22Rv1 (cell line): ENCODE results near the gene VPREB3.
A peak's percentile ranks its signal among the peaks of the same experiment; 100 is the strongest.

Source experiments
- H3K27ac ChIP-seq: fragments of 450-650 bp; 2 replicates; pipeline ENCODE4 v1.5.1; 2017
- ZFX ChIP-seq: fragments of 450-650 bp; IDR thresholded peaks from 2 replicates; pipeline ENCODE4 v1.6.1; 2017; ENCODE audit warnings: antibody characterized with exemption, borderline replicate concordance
- TF ChIP-seq, protein P1 (sequence below): fragments of 450-650 bp; IDR thresholded peaks from 2 replicates; pipeline ENCODE4 v1.5.1; 2017; ENCODE audit warnings: mild to moderate bottlenecking

Gene VPREB3

DNA sequence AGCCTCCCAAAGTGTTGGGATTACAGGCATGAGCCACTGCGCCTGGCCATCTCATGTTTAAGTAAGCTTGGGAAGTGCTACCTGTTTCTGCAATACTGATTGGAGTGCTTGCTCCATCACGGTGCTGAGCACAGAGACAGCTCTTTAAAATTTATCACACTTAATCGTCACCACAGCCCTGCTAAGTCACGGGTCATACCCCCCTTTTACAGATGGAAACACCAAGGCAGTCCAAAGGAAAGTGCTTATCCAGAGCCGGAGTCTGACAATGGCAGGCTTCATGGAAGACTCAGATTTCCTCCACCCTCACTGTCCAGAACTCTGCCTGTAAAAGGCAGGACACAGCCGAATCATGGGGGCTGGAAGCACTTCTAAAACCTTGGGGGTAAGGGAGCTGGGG is 5.8 kb upstream of the VPREB3 start:
- peak overlapping the region; percentile 22; the same call in 1 of the 2 replicates for H3K27ac ChIP-seq
- TF ChIP-seq, protein P1, sequence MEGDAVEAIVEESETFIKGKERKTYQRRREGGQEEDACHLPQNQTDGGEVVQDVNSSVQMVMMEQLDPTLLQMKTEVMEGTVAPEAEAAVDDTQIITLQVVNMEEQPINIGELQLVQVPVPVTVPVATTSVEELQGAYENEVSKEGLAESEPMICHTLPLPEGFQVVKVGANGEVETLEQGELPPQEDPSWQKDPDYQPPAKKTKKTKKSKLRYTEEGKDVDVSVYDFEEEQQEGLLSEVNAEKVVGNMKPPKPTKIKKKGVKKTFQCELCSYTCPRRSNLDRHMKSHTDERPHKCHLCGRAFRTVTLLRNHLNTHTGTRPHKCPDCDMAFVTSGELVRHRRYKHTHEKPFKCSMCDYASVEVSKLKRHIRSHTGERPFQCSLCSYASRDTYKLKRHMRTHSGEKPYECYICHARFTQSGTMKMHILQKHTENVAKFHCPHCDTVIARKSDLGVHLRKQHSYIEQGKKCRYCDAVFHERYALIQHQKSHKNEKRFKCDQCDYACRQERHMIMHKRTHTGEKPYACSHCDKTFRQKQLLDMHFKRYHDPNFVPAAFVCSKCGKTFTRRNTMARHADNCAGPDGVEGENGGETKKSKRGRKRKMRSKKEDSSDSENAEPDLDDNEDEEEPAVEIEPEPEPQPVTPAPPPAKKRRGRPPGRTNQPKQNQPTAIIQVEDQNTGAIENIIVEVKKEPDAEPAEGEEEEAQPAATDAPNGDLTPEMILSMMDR: no peak
- TF ChIP-seq ZFX: no peak

DNA sequence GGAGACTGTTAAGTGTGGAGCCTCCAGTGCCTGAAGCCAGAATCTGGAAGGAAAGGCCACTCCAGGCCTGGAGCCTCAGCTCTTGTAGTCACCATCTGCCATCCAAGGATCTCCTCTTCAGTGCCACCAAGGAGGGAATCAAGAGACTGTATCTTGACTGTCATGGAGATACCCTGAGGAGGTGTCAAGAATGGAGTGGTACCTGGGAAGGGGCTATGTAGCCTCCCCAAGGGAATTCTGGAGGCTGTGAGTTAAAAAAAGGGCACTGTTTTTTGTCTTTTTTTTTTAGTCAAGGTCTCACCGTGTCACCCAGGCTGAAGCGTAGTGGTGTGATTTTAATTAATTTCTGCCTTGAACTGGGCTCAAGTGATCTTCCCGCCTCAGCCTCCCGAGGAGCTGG is 5.3 kb upstream of the VPREB3 start:
- no peak overlapping the region for H3K27ac ChIP-seq
- TF ChIP-seq ZFX: no peak
- TF ChIP-seq, protein P1: no peak

DNA sequence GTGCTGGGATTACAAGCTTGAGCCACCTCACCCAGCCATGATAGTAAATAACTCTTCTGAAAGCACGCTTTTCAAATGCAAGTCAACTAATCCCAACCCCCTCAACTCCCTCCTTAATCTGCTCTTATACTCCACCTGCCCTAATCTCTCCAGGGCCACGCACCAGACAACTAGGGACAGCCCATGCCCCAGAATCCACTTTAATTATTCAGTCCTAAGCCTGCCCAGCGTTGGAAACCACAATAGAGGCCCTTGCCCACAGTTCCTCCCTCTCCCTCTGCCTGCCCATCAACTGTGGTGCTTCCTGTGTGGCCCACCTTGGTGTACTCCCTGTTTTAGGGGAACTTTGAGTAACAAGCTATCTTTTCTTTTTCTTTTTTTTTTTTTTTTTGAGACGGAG is 2.7 kb upstream of the VPREB3 start:
- no peak overlapping the region for H3K27ac ChIP-seq
- TF ChIP-seq, protein P1: no peak
- no peak for TF ChIP-seq ZFX

DNA sequence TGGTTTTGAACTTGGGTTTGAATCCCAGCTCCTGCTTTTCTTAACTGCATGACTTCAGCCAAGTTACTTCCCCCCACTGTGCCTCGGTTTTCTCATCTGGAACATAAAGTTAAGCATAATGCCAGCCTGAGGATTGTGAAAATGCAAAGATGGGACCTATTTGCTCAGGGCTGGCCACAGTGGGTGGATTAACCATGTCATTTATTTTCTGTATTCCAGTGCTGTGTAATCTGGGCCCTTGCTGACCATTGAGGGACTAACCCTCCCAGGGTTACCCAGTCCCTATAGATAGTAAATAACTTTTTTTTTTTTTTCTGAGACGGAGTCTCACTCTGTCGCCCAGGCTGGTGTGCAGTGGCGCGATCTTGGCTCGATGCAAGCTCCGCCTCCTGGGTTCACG is 1.5 kb upstream of the VPREB3 start:
- no peak overlapping the region; the same call in 1 of the 2 replicates for H3K27ac ChIP-seq

DNA sequence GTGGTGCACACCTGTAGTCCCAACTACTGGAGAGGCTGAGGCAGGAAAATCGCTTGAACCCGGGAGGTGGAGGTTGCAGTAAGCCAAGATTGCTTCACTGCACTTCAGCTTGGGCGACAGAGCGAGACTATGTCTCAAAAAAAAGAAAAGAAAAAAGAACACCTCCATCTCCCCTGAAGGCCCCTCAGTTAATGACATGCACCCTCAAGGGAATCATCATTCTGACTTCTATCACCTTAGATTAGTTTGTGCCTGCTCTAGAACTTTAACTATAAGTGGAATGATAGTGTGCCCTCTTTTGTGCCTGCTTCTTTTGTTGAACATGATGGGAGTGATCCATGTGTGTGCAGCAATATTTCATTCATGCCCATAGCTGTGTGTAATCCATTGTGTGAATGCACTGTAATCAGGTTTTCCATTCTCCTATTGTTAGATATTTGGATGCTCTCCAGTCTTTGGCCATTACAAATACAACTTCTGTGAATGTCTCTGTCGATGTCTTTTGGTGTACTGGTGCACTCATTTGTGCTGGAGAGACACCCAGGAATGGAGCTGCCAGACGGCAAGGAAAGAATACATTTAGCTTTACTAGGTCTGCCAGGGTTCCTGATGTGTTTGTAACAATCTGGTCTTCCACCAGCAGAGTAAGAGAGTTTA is 883 bp upstream of the VPREB3 start:
- TF ChIP-seq ZFX: no peak
- TF ChIP-seq, protein P1: no peak
- H3K27ac ChIP-seq: no peak overlapping the region; the same call in 1 of the 2 replicates

More for the DNA sequence above, 1.5 kb upstream of the VPREB3 start:
- TF ChIP-seq ZFX: no peak
- TF ChIP-seq, protein P1: no peak

DNA sequence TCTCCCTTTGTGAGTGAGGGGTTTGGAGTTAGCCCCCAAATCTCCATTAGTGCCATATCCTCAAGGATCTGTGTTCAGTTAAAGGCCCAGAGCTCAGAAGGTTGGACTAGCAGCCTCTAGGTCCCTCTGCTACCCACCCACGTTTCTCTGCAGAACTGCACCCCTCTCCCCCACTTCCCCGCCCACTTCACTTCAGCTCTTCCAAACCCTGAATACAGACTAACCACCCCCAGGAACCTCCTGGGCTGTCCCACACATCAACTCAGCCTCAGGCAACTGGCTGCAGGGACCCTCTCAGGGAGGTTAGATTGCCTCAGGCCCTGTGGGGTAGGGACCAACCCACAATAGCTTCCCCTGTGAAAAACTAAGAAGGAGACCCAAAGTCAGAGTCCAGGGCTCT is 840 bp downstream of the VPREB3 start:
- TF ChIP-seq, protein P1: no peak
- TF ChIP-seq ZFX: no peak
- no peak overlapping the region for H3K27ac ChIP-seq

DNA sequence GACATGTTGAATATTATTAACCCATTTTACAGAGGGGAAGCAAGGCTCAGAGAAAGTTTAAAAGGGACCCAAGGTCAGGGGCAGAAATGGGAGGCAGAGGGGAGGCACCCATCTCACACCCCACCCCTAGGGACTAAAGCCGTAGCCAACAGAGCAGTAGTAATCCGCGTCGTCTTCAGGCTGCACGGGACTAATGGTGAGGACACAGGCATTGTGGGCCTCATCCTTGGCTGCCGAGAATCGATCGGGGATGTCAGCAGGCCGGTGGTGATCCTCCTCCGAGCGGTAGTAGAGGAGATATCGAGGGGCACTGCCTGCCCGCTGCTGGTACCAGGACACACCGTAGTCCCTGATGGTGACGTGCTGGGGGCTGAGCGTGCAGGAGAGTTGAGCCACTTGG is 1.5 kb downstream of the VPREB3 start:
- TF ChIP-seq, protein P1: no peak
- no peak for TF ChIP-seq ZFX
- H3K27ac ChIP-seq: no peak overlapping the region
